Stimulated activated CD4-positive, alpha-beta T cell treated with anti-CD3 and anti-CD28 coated beads, Interleukin-2, amount 100 ng/mL, for 48 hours (primary cell): ENCODE results near the gene TAF3.
"Not testable (repeated sequence)": the region's sequence is repeated elsewhere in the genome, so short reads cannot be mapped to it uniquely, and the experiment has no call there.

Experiments
- DNase-seq, 2 donors: peaks; one replicate each; pipeline ENCODE4 v3.0.0-alpha.2; 2020

The TAF3 gene

DNA sequence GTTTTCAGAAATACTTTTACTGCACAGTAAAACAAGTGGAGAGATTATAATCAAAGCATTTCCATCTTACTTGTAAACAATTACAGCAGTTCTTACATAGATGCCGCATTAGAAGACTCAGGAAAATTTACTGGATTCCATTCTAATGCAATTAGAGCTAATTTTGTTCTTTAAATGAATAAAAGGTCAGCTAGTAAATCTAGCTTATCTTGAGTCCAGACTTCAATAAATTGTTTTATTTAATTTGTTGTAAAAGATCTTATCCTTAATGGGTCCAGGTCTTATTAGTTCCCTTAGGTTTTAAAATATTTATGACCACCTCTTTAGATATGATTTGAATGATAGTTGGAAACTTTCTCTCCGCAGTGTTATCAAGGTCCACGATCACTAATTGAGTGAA lies 166.0 kb downstream of the TAF3 start:
- DNase-seq: no peak

DNA sequence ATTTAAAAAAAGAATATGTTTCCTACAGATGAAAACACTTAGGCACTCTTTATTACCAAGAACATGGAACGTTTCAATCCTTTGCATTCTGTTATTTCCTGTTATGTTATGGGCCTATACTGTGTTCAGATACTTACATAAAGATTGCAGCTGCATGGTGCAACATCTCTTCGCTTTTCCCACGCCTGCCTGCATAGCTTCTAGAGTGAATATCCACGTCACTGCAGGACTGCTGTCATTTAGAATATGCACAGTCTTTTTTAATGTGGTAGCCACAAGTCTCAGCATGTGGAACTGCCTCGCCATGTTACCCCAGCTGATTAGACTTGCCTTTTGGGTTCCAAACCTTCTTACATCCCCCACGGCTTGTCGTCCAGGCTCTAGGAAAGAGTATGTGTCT lies 166.6 kb downstream of the TAF3 start:
- no peak for DNase-seq

GRCh38 chr10:7986851-7987250 lies 168.5 kb downstream of the TAF3 start:
- DNase-seq: no peak

DNA sequence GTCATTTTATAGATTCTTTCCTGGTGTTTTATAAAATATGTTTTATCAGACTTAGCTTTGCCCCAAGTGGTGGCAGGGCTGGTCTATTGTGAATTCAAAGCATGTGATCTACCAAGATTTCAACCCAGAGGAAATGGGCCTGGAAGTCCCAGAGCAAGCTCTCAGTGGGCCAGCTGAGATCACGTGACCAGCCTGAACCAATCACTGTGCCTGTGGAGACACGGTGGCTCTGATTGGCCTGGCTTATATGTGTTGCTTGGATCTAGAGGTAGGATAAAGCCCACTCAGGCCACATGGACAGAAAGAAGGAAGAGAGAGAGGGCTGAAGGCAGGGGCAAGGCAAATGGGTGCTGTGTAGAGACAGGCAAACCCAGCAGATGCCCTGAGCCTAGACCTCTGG lies 170.7 kb downstream of the TAF3 start:
- DNase-seq: no peak

GRCh38 chr10:7998831-7999230 lies 180.5 kb downstream of the TAF3 start:
- no peak for DNase-seq

GRCh38 chr10:8004469-8005000 lies 186.2 kb downstream of the TAF3 start:
- DNase-seq: no peak

GRCh38 chr10:8006274-8006999 lies 188.1 kb downstream of the TAF3 start:
- DNase-seq: no peak

DNA sequence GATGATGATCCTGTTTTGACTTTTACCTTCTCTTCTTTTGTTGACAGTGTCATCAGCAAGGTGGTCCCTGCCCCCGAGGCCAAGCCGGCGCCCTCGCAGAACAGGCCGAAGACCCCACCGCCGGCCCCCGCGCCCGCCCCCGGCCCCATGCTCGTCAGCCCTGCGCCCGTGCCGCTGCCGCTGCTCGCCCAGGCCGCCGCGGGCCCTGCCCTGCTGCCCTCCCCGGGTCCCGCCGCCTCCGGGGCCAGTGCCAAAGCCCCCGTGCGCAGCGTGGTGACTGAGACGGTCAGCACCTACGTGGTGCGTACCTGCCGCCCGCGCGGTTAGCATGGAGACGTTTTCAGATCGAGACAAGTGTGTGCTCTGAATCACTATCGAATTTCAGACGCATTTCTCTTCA lies 190.7 kb downstream of the TAF3 start:
- no peak for DNase-seq

GRCh38 chr10:8013006-8013405 lies 194.7 kb downstream of the TAF3 start:
- no peak for DNase-seq

DNA sequence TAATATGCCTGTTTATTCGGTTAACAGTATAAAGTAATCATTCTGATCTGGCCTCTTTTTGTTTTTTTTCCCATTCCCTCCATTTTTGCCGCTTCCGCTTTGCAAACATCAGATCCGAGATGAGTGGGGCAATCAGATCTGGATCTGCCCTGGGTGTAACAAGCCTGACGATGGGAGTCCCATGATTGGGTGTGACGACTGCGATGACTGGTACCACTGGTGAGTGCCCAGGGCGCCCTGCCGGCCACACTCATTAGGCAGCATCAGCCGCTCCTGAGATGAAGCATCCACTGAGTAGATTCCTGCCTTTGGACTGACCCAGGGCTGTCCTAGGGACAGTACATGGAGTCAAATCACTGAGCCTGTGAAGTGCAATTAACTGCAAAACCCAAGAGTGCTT lies 195.3 kb downstream of the TAF3 start:
- DNase-seq: no peak

DNA sequence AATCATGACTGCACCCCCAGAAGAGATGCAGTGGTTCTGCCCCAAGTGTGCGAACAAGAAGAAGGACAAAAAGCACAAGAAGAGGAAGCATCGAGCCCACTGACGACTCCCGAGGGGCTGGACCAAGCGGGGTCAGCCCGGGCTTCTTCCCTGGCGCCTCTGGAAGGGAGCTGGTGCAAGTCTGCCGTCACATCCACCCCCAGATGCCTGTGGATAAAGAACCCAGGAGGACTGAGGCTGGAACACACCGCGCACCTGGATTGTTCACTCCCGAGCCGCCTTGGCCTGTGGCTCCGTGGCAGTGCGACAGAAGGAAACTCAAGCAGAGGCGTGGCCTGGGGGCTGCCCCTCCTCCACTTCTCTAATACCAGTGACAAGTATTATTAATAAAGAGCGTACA lies 196.3 kb downstream of the TAF3 start:
- no peak for DNase-seq

- no peak for DNase-seq
Measured at GRCh38 chr10:8017277-8017676, 199.0 kb downstream of the TAF3 start.

DNA sequence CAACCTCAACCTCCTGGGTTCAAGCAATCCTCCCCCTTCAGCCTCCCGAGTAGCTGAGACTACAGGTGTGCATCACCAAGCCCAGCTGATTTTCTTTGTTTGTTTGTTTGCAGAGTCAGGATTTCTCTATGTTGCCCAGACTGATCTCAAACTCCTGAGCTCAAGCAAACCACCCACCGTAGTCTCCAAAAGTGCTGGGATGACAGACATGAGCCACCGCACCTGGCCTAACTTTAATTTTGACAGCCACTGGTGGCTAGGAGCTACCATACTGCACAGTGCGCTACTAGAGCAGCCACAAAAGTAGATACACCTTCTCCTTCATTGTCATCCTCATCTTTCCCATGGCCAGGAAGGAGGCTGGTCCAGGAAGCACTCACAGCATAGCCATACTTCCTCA lies 205.0 kb downstream of the TAF3 start:
- no peak for DNase-seq

GRCh38 chr10:8023851-8024250 lies 205.5 kb downstream of the TAF3 start:
- DNase-seq: no peak

DNA sequence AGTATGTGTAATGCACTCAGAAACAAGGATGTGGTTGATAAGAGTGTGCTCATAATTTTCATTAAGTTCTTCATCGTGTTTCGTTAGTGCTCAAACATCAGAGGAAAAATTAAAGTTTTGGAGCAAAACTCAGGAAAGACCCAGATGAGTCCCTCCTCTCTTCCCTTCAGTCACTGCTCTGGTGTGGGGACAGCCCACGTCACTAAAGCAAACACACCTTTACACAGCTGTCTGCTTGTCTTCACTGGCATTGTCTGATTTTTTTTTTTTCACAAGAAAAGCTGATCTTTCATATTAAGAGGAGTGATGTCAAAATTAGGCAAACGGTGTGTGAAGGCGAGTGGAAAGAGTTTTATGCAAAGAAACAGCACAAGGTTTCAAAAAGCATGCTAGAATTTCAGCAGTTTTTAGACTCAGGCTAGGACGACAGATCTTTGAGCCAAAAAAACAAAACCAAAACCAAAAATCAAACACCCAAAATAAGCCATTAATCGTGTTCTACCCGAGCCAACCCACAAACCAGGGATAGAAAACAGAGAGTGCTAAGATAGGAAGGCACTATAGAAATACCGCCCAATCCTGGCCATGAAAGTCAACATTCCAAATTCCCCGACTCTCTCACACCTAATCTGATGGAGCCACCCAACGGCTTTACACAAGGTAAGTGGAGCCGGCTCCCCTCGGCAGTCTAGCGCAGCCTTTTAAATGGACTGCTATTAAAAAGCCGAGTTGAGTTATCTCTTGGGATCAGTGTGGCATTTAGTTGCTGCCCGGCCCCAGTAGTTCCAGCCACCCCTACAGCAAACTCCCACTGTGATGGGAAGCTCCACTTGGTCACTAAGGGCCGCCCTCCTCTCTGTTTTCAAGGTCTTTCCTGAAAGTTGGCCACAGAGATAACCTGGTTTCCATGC lies 208.3 kb downstream of the TAF3 start:
- no peak for DNase-seq

GRCh38 chr10:8031211-8031610 lies 212.9 kb downstream of the TAF3 start:
- not testable (repeated sequence) for DNase-seq

- no peak for DNase-seq
Measured at GRCh38 chr10:8032558-8032957, 214.3 kb downstream of the TAF3 start.

DNA sequence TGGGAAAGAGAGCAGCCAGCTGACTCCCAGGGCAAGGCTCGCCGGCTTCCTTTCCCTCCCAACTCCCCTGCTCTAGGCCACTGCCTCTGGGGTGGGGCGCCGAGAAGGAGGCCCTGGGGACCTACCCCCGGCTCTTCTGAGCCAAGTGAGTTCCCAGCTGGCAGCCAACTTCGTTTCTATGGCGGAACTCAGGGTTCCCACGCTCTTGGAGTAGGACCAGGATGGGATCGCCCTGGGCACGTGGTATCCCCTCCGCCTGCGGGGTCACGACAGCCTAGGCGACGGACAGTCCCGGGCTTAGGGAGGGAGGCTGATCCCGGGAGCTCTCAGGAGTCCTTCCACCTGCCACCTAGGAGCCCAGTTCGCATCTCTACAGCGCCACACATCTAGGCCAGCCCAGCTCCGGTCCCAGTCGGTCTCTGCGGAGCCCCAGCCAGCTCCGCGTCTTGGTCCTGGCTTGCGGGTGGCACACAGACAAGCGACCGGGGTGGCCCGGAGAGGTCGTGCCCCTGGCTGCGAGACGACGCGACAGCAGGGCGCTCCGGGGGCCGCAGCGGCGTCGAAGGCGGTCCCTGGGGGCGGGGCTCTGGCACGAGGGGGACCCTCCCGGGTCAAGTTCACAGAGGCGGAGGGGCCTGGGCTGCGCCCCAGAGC lies 215.6 kb downstream of the TAF3 start:
- DNase-seq: no peak

DNA sequence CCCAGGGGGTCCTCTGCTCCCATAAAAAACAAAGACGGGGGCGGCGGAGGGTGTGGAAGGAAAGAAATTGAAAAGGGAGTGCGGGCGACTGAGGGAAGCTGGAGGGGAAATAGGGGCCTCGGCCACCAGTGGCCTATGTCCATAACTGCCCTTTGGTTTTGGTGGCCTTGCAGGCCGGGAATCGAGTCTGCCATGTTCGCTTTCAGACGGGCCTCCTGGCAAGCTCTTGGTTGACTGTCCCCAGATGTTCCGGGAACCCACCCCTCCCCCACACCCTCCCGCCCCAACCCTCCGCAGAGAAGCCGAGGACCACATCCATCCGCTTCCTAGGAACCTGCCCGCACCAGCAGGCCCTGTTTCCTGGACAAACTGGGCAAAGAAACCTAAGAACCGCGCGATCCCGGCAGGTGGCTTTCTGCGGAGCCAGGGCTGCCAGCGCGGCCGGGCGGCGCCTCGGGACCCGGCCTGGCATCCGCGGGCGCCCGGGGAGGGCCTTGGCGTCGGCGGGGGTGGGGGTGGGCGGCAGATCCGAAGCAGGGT lies 216.2 kb downstream of the TAF3 start:
- no peak for DNase-seq

DNA sequence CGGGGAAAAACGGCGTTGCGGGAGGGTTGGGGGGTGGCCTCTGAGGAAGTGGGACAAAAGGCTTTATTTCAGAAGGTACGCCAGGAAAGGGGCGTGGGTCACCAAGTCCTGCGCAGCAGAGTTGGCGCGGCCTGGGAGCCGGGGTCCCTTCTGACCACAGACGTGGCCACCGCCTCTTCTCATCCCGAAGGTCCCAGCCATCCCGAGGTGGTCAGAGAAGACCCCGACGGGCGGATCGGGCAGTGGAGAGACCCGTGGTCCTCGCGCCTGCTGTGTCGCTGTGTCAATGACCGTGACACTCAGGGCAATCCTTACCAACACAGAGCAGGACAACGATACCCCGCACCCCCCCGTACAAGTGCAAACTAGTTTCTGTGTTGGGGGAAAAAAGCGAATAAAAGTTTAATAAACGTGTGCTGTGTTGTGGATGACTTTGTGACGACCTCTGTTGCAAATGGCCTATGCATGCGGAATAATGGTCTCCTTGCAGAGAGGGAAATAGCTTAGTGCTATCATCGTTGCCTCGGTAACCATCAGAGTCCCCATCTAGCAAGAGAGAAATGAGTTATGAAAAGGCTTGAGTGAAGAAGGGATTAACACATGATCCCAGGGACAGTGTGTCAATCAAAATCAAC lies 216.8 kb downstream of the TAF3 start:
- DNase-seq: no peak

- no peak for DNase-seq
Measured at GRCh38 chr10:8035641-8036470, 217.6 kb downstream of the TAF3 start.
